DND-41 (cell line): ENCODE measurements around the gene PDCD10.

ENCODE experiments used
- ATAC-seq: fragments of 200-7000 bp; cut with Tn5 transposase; 3 replicates; pipeline ENCODE4 v1.9.1; 2021; ENCODE audit warnings: low read depth; ENCODE audit not compliant: insufficient read depth
- DNase-seq: peaks from one replicate; pipeline ENCODE4 v3.0.0-alpha.2; 2020
- H2AFZ ChIP-seq: 2 replicates; pipeline ENCODE4 v1.6.0; 2012; ENCODE audit warnings: low read depth, low read length
- H3K27ac ChIP-seq: 2 replicates; pipeline ENCODE4 v1.5.1; 2012; ENCODE audit warnings: low read length, inconsistent platforms
- H3K27me3 ChIP-seq: fragments of 200-600 bp; sonication (generic); 2 replicates; pipeline ENCODE4 v1.6.0; 2012; ENCODE audit warnings: low read length, mild to moderate bottlenecking, inconsistent platforms; ENCODE audit not compliant: insufficient read depth, poor library complexity
- H3K36me3 ChIP-seq: 2 replicates; pipeline ENCODE4 v1.5.1; 2012; ENCODE audit warnings: low read length, inconsistent platforms; ENCODE audit not compliant: insufficient read depth
- H3K4me1 ChIP-seq: 2 replicates; pipeline ENCODE4 v1.5.1; 2012; ENCODE audit warnings: mild to moderate bottlenecking, low read length; ENCODE audit not compliant: insufficient read depth
- H3K4me2 ChIP-seq: 2 replicates; pipeline ENCODE4 v1.6.0; 2012; ENCODE audit warnings: mild to moderate bottlenecking, moderate library complexity, low read length, inconsistent platforms; ENCODE audit not compliant: insufficient read depth
- H3K4me3 ChIP-seq, 2 experiments: fragments of 200-600 bp in 1 of 2; shearing (Covaris generic) in 1 of 2; 2 replicates each; pipeline ENCODE4 v1.5.1; 2012 to 2016; ENCODE audit warnings: inconsistent platforms in 2 of 2, low read length in 2 of 2, mild to moderate bottlenecking in 2 of 2, low read depth in 1 of 2, moderate library complexity in 1 of 2
- H3K79me2 ChIP-seq: 2 replicates; pipeline ENCODE4 v1.6.0; 2012; ENCODE audit warnings: low read length, inconsistent platforms; ENCODE audit not compliant: insufficient read depth
- H3K9ac ChIP-seq: 2 replicates; pipeline ENCODE4 v1.6.0; 2012; ENCODE audit warnings: low read depth, mild to moderate bottlenecking, inconsistent platforms, low read length, moderate library complexity
- H3K9me3 ChIP-seq: 2 replicates; pipeline ENCODE4 v1.5.1; 2012; ENCODE audit warnings: low read length, moderate library complexity, mild to moderate bottlenecking, inconsistent platforms; ENCODE audit not compliant: insufficient read depth, severe bottlenecking
- H4K20me1 ChIP-seq: 2 replicates; pipeline ENCODE4 v1.6.0; 2012; ENCODE audit warnings: low read length; ENCODE audit not compliant: insufficient read depth
- CTCF ChIP-seq: IDR thresholded peaks from 2 replicates; pipeline ENCODE4 v1.5.1; 2012; ENCODE audit warnings: borderline replicate concordance, low read length, moderate library complexity, mild to moderate bottlenecking; ENCODE audit not compliant: poor library complexity, severe bottlenecking; ENCODE audit errors: extremely low read depth
- EZH2 ChIP-seq: IDR thresholded peaks from 3 replicates; pipeline ENCODE4 v1.6.1; 2012; ENCODE audit warnings: borderline replicate concordance, low read depth, mild to moderate bottlenecking, moderate library complexity, low read length, inconsistent platforms; ENCODE audit not compliant: severe bottlenecking

Gene PDCD10

GRCh38 chr3:167656821-167657220, 77.9 kb downstream of the PDCD10 start:
- no peak overlapping the region for H3K4me2 ChIP-seq
- no peak for DNase-seq
- H3K27ac ChIP-seq, result no peak overlapping the region
- H3K9me3 ChIP-seq, result no peaks in the 10 kb centered on the region
- H3K9ac ChIP-seq, result no peak overlapping the region
- no peak overlapping the region for H2AFZ ChIP-seq
- no peaks in the 10 kb centered on the region for H4K20me1 ChIP-seq
- no peak overlapping the region for H3K4me3 ChIP-seq
- H3K79me2 ChIP-seq, result no peaks in the 10 kb centered on the region
- TF ChIP-seq EZH2, result no peak
- no peaks in the 10 kb centered on the region for H3K36me3 ChIP-seq
- no peak for ATAC-seq
- no peaks in the 10 kb centered on the region for H3K4me1 ChIP-seq
- H3K27me3 ChIP-seq, result no peaks in the 10 kb centered on the region

DNA sequence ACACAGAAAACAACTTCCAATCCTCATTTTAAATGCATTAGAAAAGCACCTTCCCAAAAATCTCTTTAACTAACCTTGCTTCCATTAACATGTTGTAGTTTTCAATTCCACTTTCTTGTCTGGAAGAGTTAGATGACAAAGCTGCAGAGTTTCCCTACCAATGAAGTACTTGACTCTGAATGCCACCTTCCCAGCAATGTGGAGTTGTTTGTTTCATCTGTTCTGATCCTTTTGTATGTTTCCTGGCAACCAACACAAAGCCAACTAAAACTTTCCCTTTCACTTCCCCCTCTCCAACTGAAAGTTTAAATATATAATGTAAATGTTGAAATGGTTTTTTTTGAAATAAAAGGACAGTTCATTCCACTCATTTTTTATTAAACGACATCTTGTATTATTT, 80.9 kb downstream of the PDCD10 start, which contains the start of gene WDR49:
Gene WDR49, minus strand, starts transcription at position 183 of the 400 bp plus-strand sequence. CDS start 517 bp downstream, outside the sequence.
- Histone ChIP-seq H3K9ac (no peak within 1 kb of the TSS), H3K36me3 (no peaks in the 10 kb centered on the region), H2AFZ (no peak within 1 kb of the TSS), H4K20me1 (no peaks in the 10 kb centered on the region), H3K4me2 (no peak within 1 kb of the TSS), H3K4me3 (no peak within 1 kb of the TSS), H3K27me3 (no peaks in the 10 kb centered on the region), H3K79me2 (no peaks in the 10 kb centered on the region), H3K9me3 (no peaks in the 10 kb centered on the region), H3K27ac (no peak within 1 kb of the TSS), H3K4me1 (no peaks in the 10 kb centered on the region)
- no peak for ATAC-seq
- no peak for TF ChIP-seq CTCF
- no peak for TF ChIP-seq EZH2
- no peak for DNase-seq

GRCh38 chr3:167653155-167653554, 81.5 kb downstream of the PDCD10 start:
- H4K20me1 ChIP-seq, result no peaks in the 10 kb centered on the region
- H3K27ac ChIP-seq, result no peak overlapping the region
- H3K4me3 ChIP-seq, result no peak overlapping the region
- H3K27me3 ChIP-seq, result no peaks in the 10 kb centered on the region
- no peaks in the 10 kb centered on the region for H3K9me3 ChIP-seq
- H3K4me1 ChIP-seq, result no peaks in the 10 kb centered on the region
- no peaks in the 10 kb centered on the region for H3K79me2 ChIP-seq
- H3K9ac ChIP-seq, result no peak overlapping the region
- H3K4me2 ChIP-seq, result no peak overlapping the region
- H3K36me3 ChIP-seq, result no peaks in the 10 kb centered on the region
- no peak for DNase-seq
- no peak overlapping the region for H2AFZ ChIP-seq
- TF ChIP-seq CTCF (no peak), EZH2 (no peak)
- ATAC-seq, result no peak

DNA sequence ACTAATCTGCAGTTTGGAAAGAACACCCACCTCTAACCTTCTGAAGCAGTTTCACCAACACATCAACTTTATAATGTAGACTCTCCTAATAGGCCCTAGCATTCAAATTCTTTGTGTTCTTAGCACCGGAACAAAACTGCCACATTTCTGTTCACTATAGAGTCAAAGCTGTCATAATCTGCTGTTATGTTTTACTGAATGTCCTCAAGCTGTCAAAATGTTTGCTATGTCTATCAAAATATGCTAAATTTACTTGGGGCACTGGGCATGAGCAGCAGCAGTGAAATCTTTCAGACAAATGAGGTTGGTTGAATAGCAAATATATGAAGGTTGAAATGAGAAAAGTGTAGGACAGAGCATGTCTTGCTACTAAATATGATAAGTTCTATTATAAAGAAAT, 82.9 kb downstream of the PDCD10 start:
- H3K27ac ChIP-seq, result no peak overlapping the region

More for the DNA sequence above, 82.9 kb downstream of the PDCD10 start:
- H3K9ac ChIP-seq, result no peak overlapping the region
- no peak for TF ChIP-seq CTCF
- TF ChIP-seq EZH2, result no peak
- no peak overlapping the region for H3K4me3 ChIP-seq
- H3K4me2 ChIP-seq, result no peak overlapping the region
- DNase-seq (no peak), ATAC-seq (no peak)
- no peaks in the 10 kb centered on the region for H3K27me3 ChIP-seq
- H3K36me3 ChIP-seq, result no peaks in the 10 kb centered on the region
- H3K9me3 ChIP-seq, result no peaks in the 10 kb centered on the region
- H4K20me1 ChIP-seq, result no peaks in the 10 kb centered on the region
- H2AFZ ChIP-seq, result no peak overlapping the region
- no peaks in the 10 kb centered on the region for H3K4me1 ChIP-seq
- no peaks in the 10 kb centered on the region for H3K79me2 ChIP-seq
